VCaP (cell line): ENCODE measurements around the gene TXNDC5.

Experiments used
- H3K27ac ChIP-seq: fragments of 450-650 bp; 2 replicates; pipeline ENCODE4 v1.5.1; 2017
- TF ChIP-seq, protein P1 (sequence below): fragments of 450-650 bp; conservative IDR thresholded peaks from 2 replicates; pipeline ENCODE4 v1.5.1; 2017; ENCODE audit warnings: mild to moderate bottlenecking, moderate library complexity

Gene TXNDC5

DNA sequence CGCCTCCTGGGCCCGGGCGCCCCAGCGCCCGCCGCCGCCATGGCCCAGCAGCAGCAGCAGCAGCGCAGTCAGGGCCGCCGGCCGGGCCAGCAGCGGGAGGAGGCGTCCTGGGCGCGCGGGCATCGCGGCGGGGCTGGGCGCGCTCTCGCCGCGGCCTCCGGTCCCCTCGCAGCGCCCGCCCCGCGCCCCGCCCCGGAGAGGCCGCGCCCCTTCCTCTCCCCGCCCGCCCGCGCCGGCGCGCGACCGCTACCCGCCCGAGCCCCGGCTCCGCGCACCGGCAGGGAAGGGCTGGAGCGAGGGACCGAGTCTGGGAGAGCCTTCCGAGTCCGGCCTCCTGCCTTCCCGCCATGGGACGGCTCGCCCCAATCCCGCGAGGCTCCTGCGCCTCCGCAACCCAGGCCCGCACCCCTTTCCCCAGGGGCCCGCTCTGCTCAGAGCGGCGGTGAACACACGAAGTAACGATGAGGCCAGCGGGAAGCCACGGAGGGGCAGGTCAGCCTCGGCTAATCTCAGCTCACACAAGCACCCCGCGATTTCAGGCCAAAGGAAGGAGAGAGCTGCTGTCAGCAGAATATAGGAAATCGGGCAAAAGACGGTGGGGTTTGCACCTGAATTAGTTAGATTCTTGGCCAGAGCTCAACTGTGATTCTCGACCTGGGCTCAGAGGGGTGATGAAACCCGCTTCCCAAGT is at the start of gene TXNDC5:
Gene TXNDC5 (minus strand): TSS at position 135 of the 691 bp plus-strand sequence. CDS start 12 bp downstream, at position 123.
- peak within 1 kb of the TSS; percentile 58 for H3K27ac ChIP-seq
- TF ChIP-seq, protein P1, sequence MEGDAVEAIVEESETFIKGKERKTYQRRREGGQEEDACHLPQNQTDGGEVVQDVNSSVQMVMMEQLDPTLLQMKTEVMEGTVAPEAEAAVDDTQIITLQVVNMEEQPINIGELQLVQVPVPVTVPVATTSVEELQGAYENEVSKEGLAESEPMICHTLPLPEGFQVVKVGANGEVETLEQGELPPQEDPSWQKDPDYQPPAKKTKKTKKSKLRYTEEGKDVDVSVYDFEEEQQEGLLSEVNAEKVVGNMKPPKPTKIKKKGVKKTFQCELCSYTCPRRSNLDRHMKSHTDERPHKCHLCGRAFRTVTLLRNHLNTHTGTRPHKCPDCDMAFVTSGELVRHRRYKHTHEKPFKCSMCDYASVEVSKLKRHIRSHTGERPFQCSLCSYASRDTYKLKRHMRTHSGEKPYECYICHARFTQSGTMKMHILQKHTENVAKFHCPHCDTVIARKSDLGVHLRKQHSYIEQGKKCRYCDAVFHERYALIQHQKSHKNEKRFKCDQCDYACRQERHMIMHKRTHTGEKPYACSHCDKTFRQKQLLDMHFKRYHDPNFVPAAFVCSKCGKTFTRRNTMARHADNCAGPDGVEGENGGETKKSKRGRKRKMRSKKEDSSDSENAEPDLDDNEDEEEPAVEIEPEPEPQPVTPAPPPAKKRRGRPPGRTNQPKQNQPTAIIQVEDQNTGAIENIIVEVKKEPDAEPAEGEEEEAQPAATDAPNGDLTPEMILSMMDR: no peak

DNA sequence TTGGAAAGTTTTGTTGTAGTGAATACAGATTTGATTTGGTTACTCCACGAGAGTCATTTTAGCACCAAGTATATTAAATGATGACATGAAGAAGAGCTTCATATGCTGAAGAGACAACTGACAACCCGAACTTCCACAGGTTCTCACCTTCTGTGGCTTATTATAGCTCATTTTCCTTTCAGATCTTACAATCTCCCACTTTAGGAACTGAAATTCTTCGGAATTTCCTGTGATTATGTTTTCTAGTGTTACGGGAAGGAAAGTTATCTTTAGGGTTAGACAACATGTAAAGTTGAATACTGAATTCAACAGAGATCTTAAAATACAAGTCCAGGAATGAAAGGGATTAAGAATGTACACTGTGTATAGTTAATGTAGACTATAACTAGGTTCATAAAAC is 49.6 kb upstream of the TXNDC5 start:
- TF ChIP-seq, protein P1: no peak
- no peak overlapping the region for H3K27ac ChIP-seq

DNA sequence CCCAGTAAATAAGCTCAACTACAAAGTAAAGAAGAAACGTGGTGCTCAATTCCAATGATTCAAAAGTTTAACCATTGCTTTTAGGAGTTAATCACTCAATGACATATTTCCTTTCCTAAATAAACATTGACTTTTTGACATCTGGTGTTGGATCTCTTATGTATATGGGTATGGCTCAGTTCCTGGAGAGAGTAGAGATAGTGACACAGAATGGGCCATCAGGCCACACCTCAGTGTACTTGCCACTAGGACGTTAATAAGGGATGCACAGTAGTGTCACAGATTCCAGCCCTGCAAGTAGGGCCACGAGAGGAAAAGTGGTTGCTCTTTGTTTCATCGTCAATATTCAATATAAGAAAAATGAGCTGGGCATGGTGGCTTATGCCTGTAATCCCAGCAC is 48.9 kb upstream of the TXNDC5 start:
- TF ChIP-seq, protein P1: no peak
- H3K27ac ChIP-seq: no peak overlapping the region

DNA sequence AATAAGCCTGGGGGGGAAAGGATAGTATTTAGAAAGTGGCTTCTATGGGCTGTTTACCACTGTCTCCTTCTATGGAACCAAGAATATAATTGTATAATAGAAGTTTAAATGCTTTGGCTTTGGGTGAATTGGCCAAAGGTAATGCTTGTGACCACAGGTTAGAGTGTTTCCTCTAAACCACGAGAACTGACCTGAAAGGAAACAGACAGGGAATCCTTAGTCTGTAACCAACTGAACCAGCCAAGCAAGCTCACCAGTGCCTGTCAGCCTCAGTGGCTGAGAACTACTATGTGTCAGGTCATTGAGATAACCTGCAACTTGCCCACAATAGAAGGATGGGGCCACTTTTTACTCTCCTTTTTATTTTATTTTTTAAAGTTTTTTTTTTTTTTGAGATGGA is 47.9 kb upstream of the TXNDC5 start:
- H3K27ac ChIP-seq: no peak overlapping the region
- TF ChIP-seq, protein P1: no peak

DNA sequence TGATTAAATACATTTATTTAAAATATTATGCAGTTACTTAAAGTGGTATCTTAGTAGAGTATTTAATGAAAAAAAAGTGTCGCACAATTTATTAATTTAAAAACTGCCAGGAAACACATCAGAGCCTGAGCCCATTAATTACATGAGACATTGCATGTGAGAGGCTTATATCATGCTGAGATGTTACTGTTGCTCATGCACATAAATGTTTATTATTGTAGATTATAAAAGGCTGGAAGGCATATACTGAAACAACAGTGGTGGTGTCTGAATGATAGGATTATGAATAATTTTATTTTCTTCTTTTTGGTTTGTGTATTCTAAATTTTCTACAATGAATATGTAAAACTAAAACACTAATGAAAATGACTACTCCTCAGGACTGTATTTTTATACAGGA is 45.7 kb upstream of the TXNDC5 start:
- TF ChIP-seq, protein P1: no peak
- no peak overlapping the region for H3K27ac ChIP-seq

DNA sequence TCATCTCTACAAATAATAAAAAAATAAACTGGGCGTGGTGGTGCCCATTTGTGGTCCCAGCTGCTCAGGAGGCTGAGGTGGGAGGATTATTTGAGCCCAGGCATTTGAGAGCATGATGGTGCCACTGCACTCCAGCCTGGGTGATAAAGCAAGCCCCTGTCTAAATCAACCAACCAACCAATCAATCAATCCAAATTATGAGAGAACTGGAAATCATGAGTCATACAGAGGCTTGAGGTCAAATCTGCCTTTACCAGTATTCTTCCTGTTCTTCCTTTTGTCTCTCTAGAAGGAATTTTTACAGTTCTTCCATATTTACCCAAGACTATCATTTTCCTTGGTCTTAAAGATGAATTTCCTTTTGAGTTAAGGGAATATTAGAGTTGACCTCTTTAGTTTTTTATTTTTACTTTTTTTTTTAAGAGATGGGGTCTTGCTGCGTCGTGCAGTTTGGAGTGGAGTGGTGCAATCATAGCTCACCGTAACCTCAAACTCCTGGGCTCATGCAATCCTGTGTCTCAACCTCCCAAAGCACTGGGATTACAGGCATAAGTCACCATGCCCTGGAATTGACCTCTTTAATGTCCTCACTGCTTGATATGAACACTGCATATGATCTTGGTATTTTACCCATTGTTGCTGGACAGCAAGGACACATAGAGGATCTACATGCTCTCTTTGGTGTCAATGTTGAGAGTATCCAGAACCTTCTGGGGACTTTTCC is 44.1 kb upstream of the TXNDC5 start:
- H3K27ac ChIP-seq: no peak overlapping the region
- TF ChIP-seq, protein P1: no peak

DNA sequence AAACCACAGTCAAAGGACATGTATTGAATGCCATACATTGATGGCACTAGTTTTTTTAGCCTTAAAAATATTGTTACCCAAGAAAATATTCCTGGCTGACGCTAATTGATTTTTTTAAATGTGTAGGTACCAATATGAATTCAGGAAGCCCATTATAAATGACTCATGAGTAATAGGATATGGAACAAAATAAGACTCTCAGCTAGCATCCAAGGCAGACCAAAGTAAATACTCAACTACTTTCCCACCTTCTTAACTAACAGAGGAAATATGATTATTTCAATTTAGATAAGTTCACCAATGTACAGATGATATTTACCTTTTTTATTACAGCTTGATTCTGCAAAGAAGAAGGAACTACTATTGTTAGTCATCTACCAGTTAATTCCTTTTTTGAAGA is 43.2 kb upstream of the TXNDC5 start:
- TF ChIP-seq, protein P1: no peak
- H3K27ac ChIP-seq: no peak overlapping the region
